Loucy (cell line): Measurements from ENCODE around the gene COQ10B.

Experiments
- EZH2phosphoT487 ChIP-seq: fragments of 200-600 bp; IDR thresholded peaks from 2 replicates; pipeline ENCODE4 v1.6.1; 2018; ENCODE audit warnings: antibody characterized with exemption, mild to moderate bottlenecking, moderate library complexity, borderline replicate concordance
- TF ChIP-seq, protein P1 (sequence below): fragments of 200-600 bp; sonication (generic); conservative IDR thresholded peaks from 2 replicates; pipeline ENCODE4 v1.5.1; 2014; ENCODE audit warnings: mild to moderate bottlenecking, antibody characterized with exemption, low read length

- TF ChIP-seq, protein P1, sequence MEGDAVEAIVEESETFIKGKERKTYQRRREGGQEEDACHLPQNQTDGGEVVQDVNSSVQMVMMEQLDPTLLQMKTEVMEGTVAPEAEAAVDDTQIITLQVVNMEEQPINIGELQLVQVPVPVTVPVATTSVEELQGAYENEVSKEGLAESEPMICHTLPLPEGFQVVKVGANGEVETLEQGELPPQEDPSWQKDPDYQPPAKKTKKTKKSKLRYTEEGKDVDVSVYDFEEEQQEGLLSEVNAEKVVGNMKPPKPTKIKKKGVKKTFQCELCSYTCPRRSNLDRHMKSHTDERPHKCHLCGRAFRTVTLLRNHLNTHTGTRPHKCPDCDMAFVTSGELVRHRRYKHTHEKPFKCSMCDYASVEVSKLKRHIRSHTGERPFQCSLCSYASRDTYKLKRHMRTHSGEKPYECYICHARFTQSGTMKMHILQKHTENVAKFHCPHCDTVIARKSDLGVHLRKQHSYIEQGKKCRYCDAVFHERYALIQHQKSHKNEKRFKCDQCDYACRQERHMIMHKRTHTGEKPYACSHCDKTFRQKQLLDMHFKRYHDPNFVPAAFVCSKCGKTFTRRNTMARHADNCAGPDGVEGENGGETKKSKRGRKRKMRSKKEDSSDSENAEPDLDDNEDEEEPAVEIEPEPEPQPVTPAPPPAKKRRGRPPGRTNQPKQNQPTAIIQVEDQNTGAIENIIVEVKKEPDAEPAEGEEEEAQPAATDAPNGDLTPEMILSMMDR: no peak
- no peak for TF ChIP-seq EZH2phosphoT487
These were observed 42.2 kb downstream of the COQ10B start for GRCh38 chr2:197495433-197496134.
